Lower leg skin (tissue), 4 donors: ENCODE data around the gene NCOA4. TPM values are rescaled to one million over a fixed set of nuclear protein-coding genes. Genes with fewer than 3 reads are reported as not detected.
"Not testable (repeated sequence)": the region's sequence is repeated elsewhere in the genome, so short reads cannot be mapped to it uniquely, and the experiment has no call there.

ENCODE experiments used
- DNase-seq, 2 donors: peaks; one replicate each; pipeline ENCODE4 v3.0.0-alpha.2; 2019; ENCODE audit warnings: low spot score in 2 of 2
- H3K4me3 ChIP-seq: fragments of 200-600 bp; sonication (generic); 2 replicates; pipeline ENCODE4 v1.5.1; 2017; ENCODE audit warnings: mild to moderate bottlenecking, low read depth; ENCODE audit not compliant: poor library complexity, severe bottlenecking
- POLR2A ChIP-seq, 2 donors: fragments of 450-650 bp; IDR thresholded peaks; one replicate each; pipeline ENCODE4 v1.6.1; 2016 to 2017; ENCODE audit warnings: antibody characterized with exemption in 2 of 2, mild to moderate bottlenecking in 1 of 2, moderate library complexity in 1 of 2
- WGBS, 2 donors: methylation state at CpG; one replicate each; pipeline ENCODE4 v1.1.5; 2018; 5-methylcytosine and 5-hydroxymethylcytosine counted together
- intact Hi-C: fragments of 100-400 bp; cut with DNase I; formaldehyde crosslinking; loops from one replicate; pipeline ENCODE4 v1.15.0; 2023; ENCODE audit warnings: low total_unique reads
- total RNA-seq, 4 donors: library from RNA; depleted of rRNA; stranded (reverse); fragments of >200 nt; gene quantifications; one replicate each; pipeline ENCODE4 v1.1.0, GENCODE V29; 2016
- TF ChIP-seq, protein P1 (sequence below), 3 donors: fragments of 450-650 bp; IDR thresholded peaks; one replicate each; pipeline ENCODE4 v1.5.1; 2016; ENCODE audit warnings: antibody characterized with exemption in 3 of 3, mild to moderate bottlenecking in 3 of 3, moderate library complexity in 2 of 3

The NCOA4 gene
- total RNA-seq, 4 donors from 2014 or later = 108 to 176 (median 145) TPM

DNA sequence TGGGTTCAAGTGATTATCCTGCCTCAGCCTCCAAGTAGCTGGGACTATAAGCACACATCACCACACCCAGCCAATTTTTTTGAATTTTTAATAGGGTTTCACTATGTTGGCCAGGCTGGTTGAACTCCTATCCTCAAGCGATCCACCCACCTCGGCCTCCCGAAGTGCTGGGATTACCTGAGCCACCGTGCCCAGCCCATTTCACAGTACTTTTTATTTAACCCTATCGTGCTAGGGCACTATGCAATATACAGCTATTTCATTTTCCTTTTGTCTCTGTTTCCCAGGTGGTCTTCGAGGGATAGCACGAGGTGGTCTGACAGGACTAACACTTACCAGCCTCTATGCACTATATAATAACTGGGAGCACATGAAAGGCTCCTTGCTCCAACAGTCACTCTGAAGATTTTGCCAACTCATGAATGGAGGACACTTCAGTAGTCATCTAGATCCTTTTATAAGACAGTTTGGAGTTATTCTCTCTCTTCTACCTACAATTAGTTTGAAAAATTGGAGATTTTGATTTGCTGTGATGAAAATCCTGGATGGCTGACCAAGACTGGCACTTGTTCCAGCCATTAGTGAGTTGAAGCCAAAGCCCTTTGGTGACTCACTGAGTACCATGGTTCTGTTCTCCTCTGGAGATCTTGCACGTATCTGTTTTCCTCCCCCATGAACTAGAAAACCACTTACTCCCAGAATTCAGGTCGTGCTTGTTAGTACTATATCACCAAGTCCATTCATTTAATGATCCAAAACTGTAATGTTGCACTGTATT, 27.3 kb downstream of the NCOA4 start:
- intact Hi-C loops = no loop called here
- TF ChIP-seq POLR2A (IDR thresholded peaks at IDR 0.05) = no peak
- TF ChIP-seq, protein P1, sequence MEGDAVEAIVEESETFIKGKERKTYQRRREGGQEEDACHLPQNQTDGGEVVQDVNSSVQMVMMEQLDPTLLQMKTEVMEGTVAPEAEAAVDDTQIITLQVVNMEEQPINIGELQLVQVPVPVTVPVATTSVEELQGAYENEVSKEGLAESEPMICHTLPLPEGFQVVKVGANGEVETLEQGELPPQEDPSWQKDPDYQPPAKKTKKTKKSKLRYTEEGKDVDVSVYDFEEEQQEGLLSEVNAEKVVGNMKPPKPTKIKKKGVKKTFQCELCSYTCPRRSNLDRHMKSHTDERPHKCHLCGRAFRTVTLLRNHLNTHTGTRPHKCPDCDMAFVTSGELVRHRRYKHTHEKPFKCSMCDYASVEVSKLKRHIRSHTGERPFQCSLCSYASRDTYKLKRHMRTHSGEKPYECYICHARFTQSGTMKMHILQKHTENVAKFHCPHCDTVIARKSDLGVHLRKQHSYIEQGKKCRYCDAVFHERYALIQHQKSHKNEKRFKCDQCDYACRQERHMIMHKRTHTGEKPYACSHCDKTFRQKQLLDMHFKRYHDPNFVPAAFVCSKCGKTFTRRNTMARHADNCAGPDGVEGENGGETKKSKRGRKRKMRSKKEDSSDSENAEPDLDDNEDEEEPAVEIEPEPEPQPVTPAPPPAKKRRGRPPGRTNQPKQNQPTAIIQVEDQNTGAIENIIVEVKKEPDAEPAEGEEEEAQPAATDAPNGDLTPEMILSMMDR (IDR thresholded peaks at IDR 0.05) = no peak
- WGBS, 2 donors = 75 to 83% methylated on average over 9 of the region's 9 CpGs
- no peak for DNase-seq
- no peak overlapping the region for H3K4me3 ChIP-seq

DNA sequence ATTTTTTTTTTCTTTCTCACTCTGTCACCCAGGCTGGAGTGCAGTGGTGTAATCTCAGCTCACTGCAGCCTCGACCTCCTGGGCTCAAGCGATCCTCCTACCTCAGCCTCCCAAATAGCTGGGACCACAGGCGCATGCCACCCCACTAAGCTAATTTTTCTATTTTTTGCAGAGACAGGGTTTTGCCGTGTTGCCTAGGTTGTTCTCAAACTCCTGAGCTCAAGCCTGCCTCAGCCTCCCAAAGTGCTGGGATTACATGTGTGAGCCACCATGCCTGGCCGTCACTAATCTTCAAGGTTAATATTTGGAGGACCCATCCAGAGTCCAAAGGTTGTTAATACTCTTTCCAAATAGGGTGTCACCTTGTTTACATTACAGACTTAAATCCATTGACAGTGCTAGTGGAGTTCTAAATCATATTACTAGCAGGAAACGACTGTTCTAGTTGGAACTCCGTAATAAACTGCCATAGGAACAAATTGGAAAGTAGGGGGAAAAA, 28.2 kb downstream of the NCOA4 start:
- intact Hi-C loops, H3K4me3 ChIP-seq, DNase-seq: not testable (repeated sequence)
- WGBS, 2 donors = 92% methylated on average over 7 of the region's 7 CpGs

DNA sequence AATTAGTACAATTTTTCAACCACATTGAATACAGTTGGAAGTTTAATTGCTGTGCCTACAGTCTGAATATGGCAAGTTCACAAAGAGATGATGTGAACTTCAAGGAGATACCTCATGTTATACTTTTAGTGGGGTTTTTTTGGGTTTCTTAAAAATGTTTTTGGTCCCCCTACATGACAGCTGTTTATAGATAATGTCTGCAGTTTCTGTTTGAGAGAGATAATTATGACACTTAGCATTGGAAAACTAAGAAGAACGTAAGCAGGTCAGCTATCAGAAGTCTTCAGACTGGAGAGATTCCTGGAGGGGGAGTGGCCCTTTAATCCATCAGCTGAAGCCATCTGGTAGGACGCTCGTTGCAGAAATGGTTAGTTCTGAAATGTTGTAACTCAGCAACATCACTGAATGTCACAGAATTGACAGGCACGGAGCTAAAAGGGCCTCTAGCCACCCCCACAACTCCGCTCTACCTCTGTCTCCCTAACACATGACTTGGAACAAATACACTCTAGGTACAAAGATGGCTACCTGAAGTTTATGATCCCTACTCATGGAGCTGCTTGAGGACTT, 29.2 kb downstream of the NCOA4 start:
- no peak for TF ChIP-seq POLR2A (IDR thresholded peaks at IDR 0.05)
- TF ChIP-seq, protein P1 (IDR thresholded peaks at IDR 0.05) = no peak
- DNase-seq = no peak
- H3K4me3 ChIP-seq = no peak overlapping the region
- WGBS, 2 donors = 72 to 80% methylated on average over 5 of the region's 5 CpGs
- intact Hi-C loops = no loop called here

DNA sequence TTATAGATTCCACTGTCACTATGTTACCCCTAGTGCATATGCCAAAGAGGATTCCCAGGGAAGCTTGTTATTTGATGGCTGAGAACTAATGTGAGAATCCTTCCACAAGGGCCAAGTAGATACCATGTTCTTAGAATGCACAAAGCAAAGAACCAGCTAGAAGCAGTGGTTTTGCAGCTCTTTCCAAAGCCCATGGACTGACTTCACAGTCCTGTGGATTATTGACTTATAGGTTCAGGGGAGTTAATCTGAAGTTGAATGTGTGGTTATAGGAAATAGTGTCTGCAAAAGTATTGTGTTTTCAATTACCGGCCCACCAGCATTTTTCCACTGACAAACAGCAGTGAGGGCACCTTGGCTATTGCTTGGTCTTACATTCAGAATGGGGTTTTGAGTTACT, 29.9 kb downstream of the NCOA4 start:
- H3K4me3 ChIP-seq = no peak overlapping the region
- WGBS, 2 donors = 88% methylated on average over 1 of the region's 1 CpG
- no peak for TF ChIP-seq POLR2A (IDR thresholded peaks at IDR 0.05)
- TF ChIP-seq, protein P1 (IDR thresholded peaks at IDR 0.05) = no peak
- DNase-seq = no peak
- intact Hi-C loops = no loop called here

DNA sequence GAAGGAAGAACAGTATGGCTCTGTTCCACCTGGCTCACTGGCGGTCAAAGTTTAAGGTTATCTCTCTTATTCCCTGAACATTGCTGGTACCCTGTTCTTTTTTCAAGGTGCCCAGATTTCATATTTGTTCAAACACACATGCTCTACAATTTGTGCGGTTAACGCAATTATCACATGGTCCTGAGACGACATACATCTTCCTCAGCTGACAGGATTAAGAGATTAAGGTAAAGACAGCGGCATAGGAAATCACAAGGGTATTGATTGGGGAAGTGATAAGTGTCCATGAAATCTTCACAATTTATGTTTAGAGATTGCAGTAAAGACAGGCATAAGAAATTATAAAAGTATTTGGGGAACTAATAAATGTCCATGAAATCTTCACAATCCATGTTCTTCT, 30.5 kb downstream of the NCOA4 start:
- intact Hi-C loops = not testable (repeated sequence)

DNA sequence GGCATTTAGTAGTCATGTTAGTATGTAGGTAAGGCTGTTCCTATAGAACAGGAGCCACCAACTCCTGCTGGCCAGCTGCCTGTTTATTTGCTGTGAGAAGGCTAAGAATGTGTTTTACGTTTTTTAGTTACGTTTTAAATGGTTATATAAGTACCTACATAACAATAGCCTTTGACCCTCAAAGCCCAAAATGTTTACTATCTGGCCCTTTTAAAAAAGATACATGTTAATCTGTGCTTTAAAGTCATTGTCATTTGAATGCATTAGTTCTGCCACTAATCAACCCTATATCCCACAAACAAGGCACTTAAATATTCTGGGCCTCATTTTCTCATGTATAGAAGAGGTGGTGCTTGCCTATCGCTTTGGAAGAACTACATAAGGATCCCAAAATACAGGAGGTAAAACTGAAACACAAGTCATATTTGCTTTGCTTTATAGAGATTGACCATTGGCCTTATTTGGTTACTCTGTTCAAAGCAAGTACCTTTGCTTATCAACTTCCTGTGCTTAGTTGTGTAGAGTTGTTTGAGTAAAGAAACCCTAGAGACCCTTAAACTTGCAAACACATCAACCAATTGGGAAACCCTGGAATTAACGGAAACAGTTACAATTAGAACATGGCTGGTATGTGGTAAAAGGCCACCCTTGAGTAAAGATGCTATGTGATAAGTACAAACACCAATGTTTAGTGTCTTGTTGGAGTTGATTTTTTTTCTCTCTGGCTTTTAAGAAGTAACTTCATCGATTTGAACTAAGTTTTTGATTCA, 32.2 kb downstream of the NCOA4 start:
- intact Hi-C loops = no loop called here
- TF ChIP-seq, protein P1 (IDR thresholded peaks at IDR 0.05) = no peak
- no peak for TF ChIP-seq POLR2A (IDR thresholded peaks at IDR 0.05)
- no peak overlapping the region for H3K4me3 ChIP-seq
- DNase-seq = no peak
- WGBS, 2 donors = 87 to 88% methylated on average over 5 of the region's 5 CpGs

More for the DNA sequence above, 30.5 kb downstream of the NCOA4 start:
- DNase-seq, H3K4me3 ChIP-seq: not testable (repeated sequence)
- 93 to 95% methylated on average over 5 of the region's 5 CpGs for WGBS, 2 donors
